HG03135 (cell line): Measurements from ENCODE around the gene IQGAP3.

Experiments
- ATAC-seq: cut with Tn5 transposase; IDR thresholded peaks from one replicate; pipeline ENCODE4 v1.9.1; 2021; ENCODE audit warnings: mild to moderate bottlenecking, moderate library complexity; ENCODE audit not compliant: unreplicated experiment

Gene IQGAP3

DNA sequence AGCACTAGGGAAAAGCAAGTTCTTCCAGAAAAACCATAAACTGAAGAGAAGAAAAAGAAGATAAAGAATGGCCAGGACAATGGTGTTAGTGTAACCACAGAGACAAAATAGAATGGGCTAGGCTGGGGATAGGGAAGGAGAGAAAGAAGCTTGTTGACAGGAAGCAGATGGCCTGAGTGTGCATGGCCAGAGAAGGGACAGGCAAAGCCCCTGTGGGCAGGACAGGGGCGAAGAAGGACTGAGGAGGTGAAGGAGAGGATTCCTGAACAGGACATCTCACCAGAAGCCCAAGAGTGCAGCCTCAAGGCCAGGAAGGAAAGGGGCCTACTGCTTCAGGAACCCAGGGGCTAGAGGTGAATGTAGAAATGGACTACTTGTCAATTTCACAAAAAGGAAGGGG is 29.3 kb downstream of the IQGAP3 start:
- ATAC-seq = no peak

DNA sequence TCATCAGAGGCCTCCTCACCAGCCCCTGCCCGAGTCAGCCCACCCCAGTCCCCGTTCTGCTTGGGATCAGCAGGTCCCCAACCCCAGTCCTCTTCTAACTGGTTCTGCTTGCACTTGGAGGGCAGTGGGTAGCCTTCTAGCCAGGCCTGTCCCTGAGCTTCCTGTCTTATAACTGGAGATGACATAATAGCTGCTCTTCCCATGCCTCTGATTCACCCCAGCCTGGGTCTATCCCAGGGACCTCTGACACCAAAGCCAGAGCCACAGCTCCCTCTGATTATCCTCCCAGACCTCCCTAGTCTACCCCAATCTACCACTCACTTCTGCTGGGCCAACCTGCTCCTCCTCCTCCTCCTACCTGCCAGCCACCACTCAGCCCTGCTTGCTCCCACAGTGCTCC is 31.4 kb downstream of the IQGAP3 start:
- no peak for ATAC-seq

DNA sequence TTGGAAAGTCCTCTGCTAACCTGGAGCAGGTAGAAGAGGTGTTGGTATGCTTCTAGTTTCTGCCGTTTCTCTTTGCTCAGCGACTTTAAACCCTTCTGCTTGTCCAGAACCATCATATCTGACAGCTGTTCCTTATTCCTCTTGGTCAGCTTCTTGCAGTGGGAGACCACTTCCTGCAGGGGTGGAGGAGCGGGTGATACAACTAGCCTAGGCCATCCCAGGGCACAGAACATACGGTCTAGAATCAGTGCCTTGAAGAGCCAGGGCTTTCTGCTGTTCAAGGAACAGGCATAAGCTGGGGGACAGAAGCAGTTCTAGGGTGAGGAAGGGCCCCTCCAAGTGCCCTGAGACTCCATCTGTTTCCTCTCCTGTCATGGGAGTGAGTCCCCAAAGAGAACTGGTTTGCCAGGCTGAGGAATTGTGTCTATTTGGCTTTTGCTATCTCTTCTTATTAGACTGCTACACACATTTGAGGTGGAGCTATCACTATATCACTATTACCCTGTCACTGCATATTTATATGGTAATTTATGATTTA is 32.5 kb downstream of the IQGAP3 start:
- ATAC-seq = no peak

DNA sequence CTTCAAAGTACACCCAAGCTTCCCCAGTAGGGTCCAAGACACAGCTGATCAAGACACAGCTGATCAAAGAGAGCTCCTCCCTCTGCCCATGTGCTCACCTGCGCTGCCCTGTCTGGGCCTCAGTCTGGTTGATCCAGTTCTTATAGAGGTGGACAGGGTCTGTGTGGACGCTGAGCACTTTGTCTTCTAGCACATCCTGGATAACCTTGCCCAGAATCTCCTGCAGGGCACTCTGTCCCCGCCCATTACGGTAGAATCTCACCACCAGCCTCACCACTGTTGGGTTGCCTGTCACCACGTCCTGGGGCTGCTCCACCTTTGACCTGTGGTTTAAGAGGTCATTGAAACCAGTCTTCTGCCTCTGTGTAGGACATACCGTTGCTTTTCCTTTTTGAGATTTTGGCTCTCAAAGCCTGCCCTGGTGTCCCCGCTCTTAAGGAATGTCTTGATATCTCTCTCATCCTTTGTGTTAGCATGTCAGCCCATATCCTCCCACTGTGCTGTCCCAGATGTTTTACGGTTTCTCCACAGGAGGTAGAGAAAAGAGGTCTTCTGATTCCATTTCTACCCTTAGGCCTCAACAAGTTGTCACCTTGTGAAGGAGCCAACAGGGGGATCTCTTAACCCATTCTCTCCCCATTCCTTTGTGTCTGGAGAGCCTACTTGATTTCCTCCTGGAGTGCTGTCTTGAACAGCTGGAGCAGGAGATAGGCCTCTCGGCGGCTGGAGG is 33.5 kb downstream of the IQGAP3 start:
- ATAC-seq = no peak

DNA sequence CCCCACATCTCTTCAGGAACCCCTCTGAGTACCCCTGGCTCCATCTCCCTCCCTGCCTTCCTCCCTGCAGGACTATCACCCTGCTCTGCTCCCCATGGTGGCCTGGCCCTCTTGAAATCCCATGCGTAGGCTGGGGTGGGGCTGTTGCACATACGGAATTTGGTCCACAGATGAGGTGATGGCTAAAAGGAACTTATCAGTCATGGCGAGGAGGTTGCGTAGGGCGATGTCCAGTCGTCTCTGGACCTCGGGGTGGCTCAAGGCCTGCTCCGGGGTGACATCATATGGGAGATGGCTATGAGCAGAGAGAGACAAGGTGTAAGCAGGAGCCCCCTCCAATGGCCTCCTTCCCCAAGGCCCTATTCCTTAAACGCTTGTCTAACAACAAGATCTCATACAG is 35.3 kb downstream of the IQGAP3 start:
- ATAC-seq = no peak

DNA sequence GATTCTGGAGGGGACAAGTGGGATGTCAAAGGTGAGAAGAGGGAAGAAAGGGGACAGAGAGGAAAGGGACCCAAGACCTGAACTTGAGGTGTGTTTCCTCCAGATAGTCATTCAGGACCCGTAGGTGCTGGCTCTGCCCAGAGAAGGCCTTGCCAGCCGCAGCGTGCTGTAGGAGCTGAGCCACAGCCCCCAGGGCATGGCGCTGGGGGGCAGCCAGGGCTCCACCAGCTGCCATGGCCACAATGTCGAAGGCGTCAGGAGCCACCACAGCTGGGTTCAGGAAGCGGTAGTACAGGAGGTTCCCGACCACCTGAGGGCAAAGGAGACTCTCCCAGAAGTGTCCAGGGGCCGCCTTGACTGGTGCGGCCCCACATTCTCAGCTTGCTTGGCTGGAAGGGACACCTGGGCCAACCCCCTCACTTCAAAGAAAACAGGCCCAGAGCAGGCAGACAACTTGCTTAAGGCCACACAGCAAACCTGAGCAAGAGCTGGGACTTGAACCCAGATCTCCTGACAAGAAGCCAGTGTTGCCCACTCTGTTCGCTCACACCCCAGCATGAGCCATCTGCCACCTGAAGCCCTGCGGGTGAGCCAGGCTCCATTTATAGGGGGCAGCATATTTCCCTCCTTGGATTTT is 37.8 kb downstream of the IQGAP3 start:
- no peak for ATAC-seq

DNA sequence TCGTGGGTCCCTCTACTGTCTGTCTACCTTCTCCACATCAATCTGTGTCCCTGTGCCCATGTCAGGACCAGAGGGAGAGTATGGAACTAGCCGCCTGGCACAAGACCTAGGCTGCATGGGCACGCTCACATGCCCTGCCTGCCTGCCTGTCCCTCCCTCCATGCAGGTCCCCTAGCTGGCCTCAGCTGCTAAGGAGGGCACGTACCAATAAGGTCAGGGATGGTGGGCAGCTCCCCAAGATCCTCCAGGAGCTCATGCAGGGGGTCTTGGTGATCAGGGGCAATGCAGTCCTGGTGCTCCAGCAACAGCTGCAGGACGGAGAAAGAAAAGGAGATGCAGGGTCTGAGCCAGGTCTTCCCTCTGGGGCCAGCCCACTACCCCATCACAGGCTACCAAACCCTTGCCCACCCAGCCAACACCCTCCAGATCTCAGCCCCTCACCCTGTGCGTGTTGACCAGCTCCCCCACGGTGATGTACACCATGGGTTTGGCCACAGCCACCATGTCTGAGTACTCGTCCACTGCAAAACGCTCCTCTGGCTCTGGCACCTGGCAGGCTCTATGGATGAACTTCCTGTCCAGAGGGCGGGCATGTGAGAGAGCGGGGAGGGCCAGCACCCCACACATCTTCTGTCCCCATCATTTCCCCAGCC is 38.7 kb downstream of the IQGAP3 start:
- no peak for ATAC-seq

DNA sequence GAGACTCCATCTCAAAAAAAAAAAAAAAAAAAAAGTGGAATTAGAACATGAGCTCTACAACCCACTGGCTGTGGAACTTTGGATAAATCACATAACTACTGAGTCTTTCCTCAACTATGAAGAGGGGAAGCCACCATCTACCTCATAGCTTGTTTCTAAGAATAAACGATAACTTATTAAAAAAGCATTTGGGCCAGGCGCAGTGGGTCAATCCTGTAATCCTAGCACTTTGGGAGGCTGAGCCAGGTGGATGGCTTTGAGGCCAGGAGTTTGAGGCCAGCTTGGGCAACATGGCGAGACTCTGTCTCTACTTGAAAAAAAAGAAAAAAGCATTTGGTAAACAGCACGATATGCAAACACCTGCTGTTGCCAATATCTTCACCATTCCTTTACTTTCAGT is 40.0 kb downstream of the IQGAP3 start:
- no peak for ATAC-seq

DNA sequence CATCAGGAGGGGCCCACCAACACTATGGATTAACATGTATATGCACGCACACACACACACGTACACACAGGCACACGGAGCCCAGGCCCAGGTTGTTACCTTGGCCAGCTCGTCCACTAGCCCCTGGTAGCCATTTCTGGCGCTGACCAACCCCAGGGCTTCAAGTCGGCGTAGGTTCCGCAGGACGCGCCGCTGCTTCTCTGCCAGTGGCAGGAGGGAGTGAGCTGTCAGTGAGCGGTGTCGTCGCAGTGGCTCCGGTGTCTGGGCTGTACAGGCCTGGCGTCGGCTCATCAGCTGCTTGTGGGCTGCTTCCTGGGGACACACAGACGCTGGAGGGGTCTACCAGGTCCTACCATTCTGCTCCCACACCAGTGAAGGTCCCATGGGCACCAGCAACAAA is 42.4 kb downstream of the IQGAP3 start:
- ATAC-seq = no peak

DNA sequence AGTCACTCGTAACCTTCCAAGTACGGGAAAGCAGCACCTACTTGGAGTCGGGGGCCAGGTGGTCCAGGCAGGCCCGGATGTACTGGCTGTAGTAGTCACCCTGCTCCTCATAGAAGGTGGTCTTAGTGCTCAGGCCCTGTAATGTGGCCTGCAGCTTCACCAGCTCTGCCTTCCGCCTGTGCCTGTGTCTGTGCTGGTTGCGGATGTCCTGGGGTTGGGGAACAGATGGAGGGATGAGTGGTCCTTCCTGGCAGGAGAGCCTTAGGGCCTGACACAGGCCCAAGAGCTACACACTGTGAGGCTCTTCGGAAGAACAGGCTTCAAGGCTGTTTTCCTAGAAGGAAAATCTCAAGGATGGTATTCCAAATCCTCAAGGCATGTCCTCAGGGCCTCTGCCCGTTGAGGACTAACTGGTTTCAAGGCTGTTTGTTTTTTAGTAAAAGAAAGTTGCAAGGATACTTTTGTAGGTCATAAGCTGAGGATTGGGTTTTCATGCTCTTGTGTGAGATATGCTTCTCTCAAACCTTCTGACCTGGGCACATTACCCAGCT is 43.4 kb downstream of the IQGAP3 start:
- no peak for ATAC-seq

DNA sequence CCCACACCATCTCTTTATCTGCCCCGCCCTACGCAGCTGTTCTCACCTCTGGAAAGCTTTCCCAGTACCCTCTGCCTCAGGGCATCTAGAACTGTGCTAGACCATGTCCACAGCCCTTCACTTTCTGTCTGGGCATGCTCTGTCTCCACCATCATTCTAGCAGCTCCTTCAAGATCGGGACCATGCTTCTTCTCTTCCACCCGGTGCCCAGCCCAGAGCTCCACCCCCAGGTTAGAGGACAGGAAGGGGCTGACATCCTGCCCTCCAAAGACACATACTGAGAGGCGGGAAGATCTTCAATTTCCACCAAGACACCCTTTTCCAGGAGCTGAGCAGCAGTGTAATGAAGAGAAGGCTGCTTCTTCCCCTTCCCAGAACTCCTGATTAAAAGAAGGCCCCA is 44.1 kb downstream of the IQGAP3 start:
- no peak for ATAC-seq

DNA sequence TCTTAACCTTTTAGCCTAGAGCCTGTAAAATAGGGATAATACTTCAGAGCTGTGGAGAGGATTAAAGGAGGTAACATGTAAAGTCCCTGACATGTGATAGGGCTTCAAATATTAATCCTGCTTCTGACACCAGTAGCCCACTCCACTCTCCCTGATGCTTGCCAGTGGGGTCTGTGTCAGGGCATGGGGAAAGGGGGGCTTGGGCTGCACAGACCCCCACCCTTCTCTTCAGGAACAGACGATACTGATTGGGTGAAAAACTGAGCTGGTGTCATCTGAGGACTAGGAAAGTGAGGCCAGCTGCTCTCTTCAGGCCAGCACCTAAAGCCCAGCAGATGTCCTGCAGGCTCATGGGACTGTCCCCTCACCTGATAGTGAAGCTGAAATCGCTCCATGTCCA is 44.8 kb downstream of the IQGAP3 start:
- ATAC-seq = no peak

DNA sequence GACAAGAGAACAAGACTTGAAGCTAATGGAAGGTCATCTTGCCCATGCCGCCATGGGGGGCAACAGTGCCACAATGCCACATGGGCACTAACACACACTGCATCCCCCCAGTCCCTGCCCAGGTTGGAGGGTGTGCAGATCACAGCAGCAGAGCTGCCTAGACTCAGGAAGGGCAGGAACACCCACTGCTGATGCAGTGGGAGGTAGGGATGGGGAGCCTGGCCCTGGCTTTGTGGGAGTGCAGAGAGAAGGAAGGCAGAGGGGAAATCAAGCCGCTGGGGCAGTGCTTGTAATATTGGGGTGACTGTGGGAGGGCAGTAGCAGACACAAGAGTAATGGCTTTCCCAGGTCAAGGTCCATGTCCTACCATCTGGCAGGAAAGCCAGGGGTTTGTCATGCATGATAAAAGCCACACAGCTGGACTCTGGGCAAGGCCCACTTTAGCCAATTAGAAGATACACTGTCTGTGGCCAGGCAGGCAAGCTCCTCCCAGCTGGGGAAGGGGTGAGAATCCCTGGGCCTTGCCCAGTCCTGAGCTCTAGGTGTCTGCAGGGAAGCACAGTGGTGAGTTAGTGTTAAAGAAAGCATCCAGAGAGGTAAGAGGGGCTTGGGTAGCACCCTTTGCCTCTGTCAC is 46.4 kb downstream of the IQGAP3 start:
- ATAC-seq = no peak

DNA sequence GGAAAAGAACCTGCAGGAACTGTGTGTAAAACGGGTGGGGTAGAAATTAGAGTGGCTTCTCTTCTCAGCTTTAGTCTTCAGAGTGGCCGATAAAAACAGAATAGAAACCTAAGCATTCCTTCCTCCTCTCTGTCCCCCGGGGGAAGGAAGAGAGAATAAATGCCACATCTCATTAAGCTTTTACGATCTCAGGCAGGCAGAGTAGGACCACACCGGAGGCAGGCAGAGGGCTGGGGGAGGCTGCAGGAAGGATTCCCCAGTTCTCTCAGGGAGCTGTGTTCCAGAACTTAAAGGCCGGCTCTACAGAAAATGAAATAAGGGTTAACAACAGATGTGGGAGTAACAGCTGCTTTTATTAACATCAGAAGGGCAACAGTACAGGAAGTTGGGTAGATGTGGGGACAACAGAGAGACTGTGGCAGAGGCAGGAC is 47.3 kb downstream of the IQGAP3 start:
- ATAC-seq = no peak

DNA sequence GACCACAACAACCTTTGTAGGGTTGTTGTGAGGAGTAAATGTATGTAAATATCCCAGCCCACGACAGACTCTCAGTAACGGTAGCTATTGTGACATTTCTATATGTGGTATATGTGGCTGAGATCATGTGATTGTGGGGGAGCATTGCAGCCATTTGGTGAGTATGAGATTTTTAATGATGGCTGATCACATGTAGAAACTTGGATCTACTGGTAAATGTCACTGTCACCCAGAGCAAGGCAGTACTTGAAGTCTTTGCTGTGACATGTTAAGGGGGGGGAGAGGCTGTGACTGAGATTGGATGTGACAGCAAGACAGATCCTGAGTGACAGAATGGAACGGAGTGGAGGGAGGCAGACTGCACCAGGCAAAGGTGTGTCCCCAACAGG is 47.9 kb downstream of the IQGAP3 start:
- no peak for ATAC-seq

DNA sequence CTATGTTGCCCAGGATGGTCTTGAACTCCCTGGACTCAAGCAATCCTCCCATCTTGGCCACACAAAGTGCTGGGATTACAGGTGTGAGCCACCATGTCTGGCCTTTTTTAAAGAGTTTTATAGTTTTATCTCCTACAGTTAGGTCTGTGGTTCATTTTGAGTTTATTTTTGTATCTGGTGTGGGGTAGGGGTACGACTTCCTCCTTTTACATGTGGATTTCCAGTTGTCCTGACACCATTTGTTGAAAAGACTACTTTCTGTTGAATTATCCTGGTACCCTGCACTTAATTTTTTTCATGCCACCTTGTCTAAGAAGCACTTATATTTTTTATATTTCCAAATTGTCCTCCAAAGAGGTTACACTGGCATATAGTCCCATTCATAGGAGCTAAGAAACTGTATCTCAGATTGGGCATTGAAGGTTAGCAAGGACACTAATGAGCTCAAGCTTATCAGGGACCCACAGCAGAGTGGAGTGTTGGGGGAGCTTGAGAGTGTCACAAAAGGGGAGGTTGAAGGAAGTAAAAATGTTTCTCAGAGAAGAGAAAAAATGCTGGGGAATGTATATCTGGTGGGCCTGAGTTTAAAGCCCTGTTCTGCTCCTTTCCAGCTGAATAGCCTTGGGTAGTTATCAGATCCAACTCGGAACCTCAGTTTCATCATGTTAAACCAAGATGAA is 48.4 kb downstream of the IQGAP3 start:
- ATAC-seq = no peak

DNA sequence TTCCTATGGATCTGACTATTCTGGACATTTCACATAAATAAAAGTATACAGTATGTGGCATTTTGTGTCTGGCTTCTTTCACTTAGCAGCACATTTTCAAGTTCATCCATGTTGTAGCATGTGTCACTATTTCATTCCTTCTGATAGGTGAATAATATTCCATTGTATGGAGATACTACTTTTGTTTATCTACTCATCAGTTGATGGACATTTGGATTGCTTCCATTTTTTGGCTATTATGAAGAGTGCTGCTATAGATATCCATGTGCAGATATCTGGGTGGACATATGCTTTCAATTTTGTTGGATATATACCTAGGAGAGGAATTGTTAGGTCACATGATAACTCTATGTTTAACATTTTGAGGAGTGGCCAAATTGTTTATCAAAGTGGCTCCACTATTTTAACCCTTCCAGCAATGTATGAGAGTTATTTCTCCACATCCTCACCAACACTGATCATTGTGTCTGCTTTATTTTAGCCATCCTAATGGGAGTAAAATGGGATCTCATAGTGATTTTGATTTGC is 49.9 kb downstream of the IQGAP3 start:
- ATAC-seq = no peak

DNA sequence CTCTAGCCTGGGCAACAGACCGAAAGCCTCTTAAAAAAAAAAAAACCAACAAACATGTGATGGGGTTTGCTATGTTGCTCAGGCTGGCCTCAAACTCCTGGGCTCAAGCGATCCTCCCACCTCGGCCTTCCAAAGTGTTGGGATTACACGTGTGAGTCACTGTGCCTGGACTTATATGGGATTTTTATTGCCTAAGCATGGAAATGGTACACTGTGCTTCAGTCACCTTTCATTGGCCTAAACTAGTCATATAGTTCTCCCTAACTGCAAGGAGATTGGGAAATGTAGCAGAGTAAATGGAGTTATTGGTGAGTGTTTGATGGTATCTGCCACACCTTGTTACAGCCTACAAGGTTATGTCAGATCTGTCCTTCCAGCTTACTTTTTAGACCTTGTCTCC is 54.6 kb downstream of the IQGAP3 start:
- ATAC-seq = no peak

DNA sequence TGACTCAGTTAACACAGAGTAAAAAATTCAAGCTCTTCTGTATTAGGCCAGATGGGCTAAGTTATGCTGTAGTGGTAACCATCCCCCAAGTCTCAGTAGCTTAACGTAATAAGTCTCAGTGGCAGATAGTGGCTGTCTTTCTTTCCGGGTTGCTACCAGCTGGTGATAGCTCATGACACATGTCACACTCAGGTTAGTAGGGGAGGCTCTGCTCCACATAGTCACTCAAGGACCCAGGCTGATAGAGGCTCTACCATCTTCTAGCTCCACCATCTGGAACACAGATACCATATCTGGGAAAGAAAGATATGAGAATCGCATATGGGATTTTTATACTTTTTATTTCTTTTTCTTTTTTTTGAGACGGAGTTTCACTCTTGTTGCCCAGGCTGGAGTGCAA is 55.5 kb downstream of the IQGAP3 start:
- ATAC-seq = no peak

DNA sequence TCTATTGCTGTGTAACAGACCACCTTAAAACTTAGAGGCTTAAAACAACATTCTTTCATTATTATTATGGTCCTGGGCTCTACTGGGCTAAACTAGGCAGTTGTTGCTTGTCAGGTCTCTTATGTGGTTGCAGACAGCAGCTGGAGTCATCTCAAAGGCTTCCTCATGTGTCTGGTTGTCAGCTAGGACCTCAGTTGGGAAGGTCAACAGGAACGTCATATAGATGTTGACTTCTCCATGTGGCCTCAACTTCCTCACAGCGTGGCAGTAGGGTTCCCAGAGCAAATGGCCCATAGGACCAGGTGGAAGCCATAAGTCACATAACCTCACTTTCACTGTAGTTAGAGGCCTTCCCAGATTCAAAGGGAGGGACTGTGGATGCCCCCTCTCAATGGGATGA is 56.4 kb downstream of the IQGAP3 start:
- ATAC-seq = no peak

DNA sequence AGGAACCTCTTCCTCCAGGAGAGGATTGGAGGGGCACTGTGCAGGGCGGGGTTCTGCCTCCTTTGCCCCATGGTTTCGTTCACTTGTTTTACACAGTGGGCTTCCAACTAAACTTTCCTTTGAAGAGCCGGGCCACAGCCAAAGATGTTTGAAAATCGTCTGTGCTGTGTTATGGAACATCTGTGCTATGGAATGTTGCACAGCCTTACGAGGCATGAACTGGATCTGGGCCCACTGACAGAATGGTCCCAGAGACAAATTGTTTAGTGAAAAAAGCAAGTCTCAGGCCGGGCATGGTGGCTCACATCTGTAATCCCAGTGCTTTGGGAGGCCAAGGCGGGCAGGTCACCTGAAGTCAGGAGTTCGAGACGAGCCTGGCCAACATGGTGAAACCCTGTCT is 59.2 kb downstream of the IQGAP3 start:
- ATAC-seq = no peak
